ENCODE results near the gene SULT1B1.

Gene SULT1B1

DNA sequence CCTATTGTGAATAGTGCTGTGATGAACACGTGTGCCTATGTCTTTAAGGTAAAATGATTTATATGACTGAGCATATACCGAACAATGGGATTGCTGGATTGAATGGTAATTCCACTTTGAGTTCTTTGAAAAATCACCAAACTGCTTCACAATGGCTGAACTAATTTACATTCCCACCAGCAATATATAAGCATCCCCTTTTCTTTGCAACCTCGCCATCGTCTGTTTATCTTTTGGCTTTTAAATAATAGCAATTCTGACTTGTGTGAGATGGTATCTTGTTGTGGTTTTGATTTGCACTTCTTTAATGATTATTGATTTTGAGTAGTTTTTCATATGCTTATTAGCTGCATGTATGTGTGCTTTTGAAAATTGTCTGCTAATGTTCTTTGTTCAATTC, 75.6 kb downstream of the SULT1B1 start:
- DNase-seq: no peak
